ENCODE data around the gene PTPN18. TPM values are rescaled to one million over a fixed set of nuclear protein-coding genes. Genes with fewer than 3 reads are reported as not detected.

PTPN18 gene
- total RNA-seq, 1 donor from 2014 or later = 26.0 TPM

GRCh38 chr2:130336877-130337734 lies 18.8 kb upstream of the PTPN18 start:
- H3K4me3 Mint-ChIP-seq (ENCODE audit: unreplicated experiment) = peak overlapping the region; percentile 75
- DNase-seq (ENCODE audit: low spot score) = peak; percentile 93
- peaks cover 3% of the 10 kb centered on the region for H3K27me3 Mint-ChIP-seq (ENCODE audit: low read depth)
- H3K9me3 Mint-ChIP-seq (ENCODE audit: low read depth) = peaks cover 4% of the 10 kb centered on the region
- TF ChIP-seq CTCF (IDR thresholded peaks at IDR 0.05) = no peak
- H3K4me1 Mint-ChIP-seq (ENCODE audit: low read depth) = peaks cover 34% of the 10 kb centered on the region
- peak overlapping the region; percentile 88 for H3K27ac Mint-ChIP-seq (ENCODE audit: unreplicated experiment)
- peaks cover 14% of the 10 kb centered on the region for H3K36me3 Mint-ChIP-seq (ENCODE audit: low read depth)

GRCh38 chr2:130337735-130338325 lies 18.0 kb upstream of the PTPN18 start:
- peak overlapping the region; percentile 88 for H3K27ac Mint-ChIP-seq (ENCODE audit: unreplicated experiment)
- H3K4me3 Mint-ChIP-seq (ENCODE audit: unreplicated experiment) = peak overlapping the region; percentile 75
- no peak for TF ChIP-seq CTCF (IDR thresholded peaks at IDR 0.05)
- DNase-seq (ENCODE audit: low spot score) = no peak
- H3K9me3 Mint-ChIP-seq (ENCODE audit: low read depth) = peaks cover 4% of the 10 kb centered on the region
- H3K4me1 Mint-ChIP-seq (ENCODE audit: low read depth) = peaks cover 29% of the 10 kb centered on the region
- H3K27me3 Mint-ChIP-seq (ENCODE audit: low read depth) = no peaks in the 10 kb centered on the region
- H3K36me3 Mint-ChIP-seq (ENCODE audit: low read depth) = peaks cover 14% of the 10 kb centered on the region

- peak; percentile 84 for DNase-seq (ENCODE audit: low spot score)
- no peak overlapping the region for H3K4me3 Mint-ChIP-seq (ENCODE audit: unreplicated experiment)
- H3K27me3 Mint-ChIP-seq (ENCODE audit: low read depth) = no peaks in the 10 kb centered on the region
- H3K4me1 Mint-ChIP-seq (ENCODE audit: low read depth) = peaks cover 36% of the 10 kb centered on the region
- TF ChIP-seq CTCF (IDR thresholded peaks at IDR 0.05) = no peak
- no peak overlapping the region for H3K27ac Mint-ChIP-seq (ENCODE audit: unreplicated experiment)
- H3K36me3 Mint-ChIP-seq (ENCODE audit: low read depth) = peaks cover 14% of the 10 kb centered on the region
- H3K9me3 Mint-ChIP-seq (ENCODE audit: low read depth) = peaks cover 4% of the 10 kb centered on the region
Observed at GRCh38 chr2:130338793-130339345, 17.0 kb upstream of the PTPN18 start.

GRCh38 chr2:130339885-130340745 lies 15.7 kb upstream of the PTPN18 start:
- H3K4me1 Mint-ChIP-seq (ENCODE audit: low read depth) = peaks cover 36% of the 10 kb centered on the region
- H3K27ac Mint-ChIP-seq (ENCODE audit: unreplicated experiment) = peak overlapping the region; percentile 17
- no peak for TF ChIP-seq CTCF (IDR thresholded peaks at IDR 0.05)
- DNase-seq (ENCODE audit: low spot score) = peak; percentile 59
- no peaks in the 10 kb centered on the region for H3K27me3 Mint-ChIP-seq (ENCODE audit: low read depth)
- peaks cover under 1% of the 10 kb centered on the region for H3K9me3 Mint-ChIP-seq (ENCODE audit: low read depth)
- H3K4me3 Mint-ChIP-seq (ENCODE audit: unreplicated experiment) = no peak overlapping the region
- peaks cover 15% of the 10 kb centered on the region for H3K36me3 Mint-ChIP-seq (ENCODE audit: low read depth)

Measured in chondrocyte (in vitro differentiated cells).